Rectal smooth muscle tissue (tissue), 1 donor: ENCODE measurements around the gene PTCHD4.
"Not testable (repeated sequence)": the region's sequence is repeated elsewhere in the genome, so short reads cannot be mapped to it uniquely, and the experiment has no call there.

ENCODE experiments used
- H3K27ac ChIP-seq: one replicate; pipeline ENCODE4 v1.7.0; 2013; ENCODE audit warnings: low read depth, low read length, inconsistent platforms
- H3K27me3 ChIP-seq: one replicate; pipeline ENCODE4 v1.7.0; 2013; ENCODE audit warnings: low read length; ENCODE audit not compliant: control insufficient read depth, insufficient read depth
- H3K36me3 ChIP-seq: one replicate; pipeline ENCODE4 v1.7.0; 2013; ENCODE audit warnings: low read length; ENCODE audit not compliant: control insufficient read depth, insufficient read depth
- H3K4me1 ChIP-seq: one replicate; pipeline ENCODE4 v1.7.0; 2013; ENCODE audit warnings: low read length; ENCODE audit not compliant: control insufficient read depth, insufficient read depth
- H3K4me3 ChIP-seq: one replicate; pipeline ENCODE4 v1.7.0; 2013; ENCODE audit warnings: low read length
- H3K9ac ChIP-seq: one replicate; pipeline ENCODE4 v1.7.0; 2013; ENCODE audit warnings: low read length

PTCHD4 gene

DNA sequence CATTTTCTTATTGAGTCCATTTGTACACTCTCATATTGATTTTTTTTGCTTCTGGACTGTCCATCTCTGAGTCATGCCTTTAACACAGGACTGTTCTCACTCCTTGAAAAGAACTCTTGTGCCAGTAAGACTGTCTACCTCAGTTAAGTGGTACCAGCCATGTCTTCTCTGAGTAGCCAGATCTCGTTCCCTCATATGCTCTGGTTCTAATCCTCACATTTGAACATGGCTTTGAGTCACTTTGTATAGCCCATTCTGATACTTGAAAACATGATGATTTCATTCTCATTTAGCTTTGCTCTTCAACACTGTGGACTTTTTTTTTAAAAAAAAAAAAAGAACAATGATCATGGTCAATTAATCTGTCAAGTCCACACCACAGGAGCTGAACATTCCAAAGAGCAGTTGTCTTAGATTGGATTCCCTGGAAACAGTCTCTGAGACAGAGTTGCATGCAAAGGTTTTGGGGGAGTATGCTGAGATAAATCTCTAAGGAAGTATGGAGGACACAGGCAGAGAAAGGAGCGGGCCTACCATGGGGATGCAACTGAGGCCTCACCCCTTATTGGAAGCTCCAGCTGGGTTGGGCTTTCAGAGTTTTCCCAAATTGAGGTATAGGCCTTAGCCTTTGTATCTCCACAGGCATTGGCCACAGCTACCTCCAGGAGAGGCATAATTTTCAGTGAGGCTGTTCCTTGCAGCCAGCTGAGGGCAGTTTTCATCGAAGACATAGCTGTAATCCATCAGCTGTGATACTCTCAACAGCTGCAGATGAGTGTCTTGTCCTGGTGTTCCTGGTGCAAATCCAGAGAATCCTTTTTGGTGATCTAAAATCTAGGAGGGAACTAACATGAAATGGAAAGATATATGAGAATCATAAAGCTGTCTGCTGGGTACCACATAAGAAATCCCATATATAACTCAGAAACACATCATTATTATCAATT, 6.0 kb upstream of the PTCHD4 start:
- Histone ChIP-seq H3K27me3 (no peaks in the 10 kb centered on the region), H3K27ac (no peak overlapping the region), H3K36me3 (no peaks in the 10 kb centered on the region), H3K9ac (no peak overlapping the region), H3K4me3 (no peak overlapping the region), H3K4me1 (no peaks in the 10 kb centered on the region)

DNA sequence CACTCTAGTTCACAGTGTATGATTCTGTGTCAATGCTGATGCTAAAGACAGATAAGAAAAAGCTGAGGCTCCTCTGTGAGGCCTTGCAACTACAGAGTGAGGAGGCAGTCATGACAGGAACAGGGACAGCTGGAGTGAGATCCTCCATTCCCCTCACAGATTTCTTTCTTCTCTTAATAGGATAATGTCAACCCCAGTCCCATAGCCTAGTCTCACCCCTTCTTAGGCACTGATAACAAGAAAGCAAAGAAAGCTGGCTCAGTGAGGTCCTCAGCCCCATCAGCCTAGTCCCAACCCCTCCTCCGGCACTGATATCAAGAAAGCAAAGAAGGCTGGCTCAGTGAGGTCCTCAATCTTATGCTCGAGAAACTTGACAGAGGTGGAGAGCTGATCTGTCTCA, 2.1 kb upstream of the PTCHD4 start:
- no peak overlapping the region for H3K9ac ChIP-seq
- H3K27ac ChIP-seq: no peak overlapping the region
- H3K4me3 ChIP-seq: no peak overlapping the region
- H3K36me3 ChIP-seq: no peaks in the 10 kb centered on the region
- no peaks in the 10 kb centered on the region for H3K4me1 ChIP-seq
- no peaks in the 10 kb centered on the region for H3K27me3 ChIP-seq

DNA sequence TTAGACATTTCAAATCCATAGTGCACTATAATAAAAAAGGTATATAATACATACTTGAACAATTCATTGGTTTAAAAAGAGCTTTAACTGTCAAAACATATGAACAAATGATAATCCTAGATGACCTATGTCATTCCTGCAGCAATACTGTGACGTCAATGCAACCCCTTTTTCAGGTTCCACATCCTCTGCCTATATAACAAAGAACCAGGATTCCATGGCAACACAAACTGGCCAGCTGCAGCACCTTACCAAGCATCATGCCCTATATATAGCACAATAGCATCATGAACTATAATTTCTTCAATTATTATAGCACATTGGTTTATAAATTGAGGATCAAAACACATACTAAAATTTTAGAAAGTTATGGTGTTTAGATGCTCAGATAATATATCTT, 578 bp upstream of the PTCHD4 start:
- Histone ChIP-seq H3K27ac (no peak overlapping the region), H3K4me3 (no peak overlapping the region), H3K4me1 (no peaks in the 10 kb centered on the region), H3K27me3 (no peaks in the 10 kb centered on the region), H3K36me3 (no peaks in the 10 kb centered on the region), H3K9ac (no peak overlapping the region)

DNA sequence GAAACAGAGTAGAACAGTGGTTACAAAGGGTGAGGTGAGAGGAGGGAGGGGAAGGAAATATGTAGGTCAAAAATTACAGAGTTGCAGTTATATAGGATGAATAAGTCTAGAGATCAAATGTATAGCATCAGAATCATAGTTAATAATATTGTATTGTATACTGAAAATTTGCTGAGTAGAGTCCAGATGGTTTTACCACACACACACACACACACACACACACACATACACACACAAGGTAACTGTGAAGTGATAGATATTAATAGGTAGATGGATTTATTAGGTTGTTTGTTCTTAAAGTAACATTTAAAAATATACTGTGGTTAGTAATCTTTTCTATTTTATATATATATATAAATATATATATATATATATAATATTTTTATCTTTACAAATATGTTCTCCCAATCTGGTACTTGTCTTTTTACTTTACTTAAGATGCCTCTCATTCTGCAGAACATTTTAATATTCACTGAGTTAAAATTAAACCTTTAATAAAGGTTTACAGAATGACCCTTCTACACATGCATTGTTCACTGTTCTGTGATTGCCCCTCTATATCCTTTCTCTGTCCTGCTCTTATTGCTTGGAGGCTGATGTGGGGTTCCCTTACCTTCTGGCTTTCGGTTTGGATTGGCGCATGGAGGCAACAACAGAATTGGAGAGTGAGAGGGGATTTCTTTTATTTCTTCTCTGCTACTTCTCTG, 408 bp downstream of the PTCHD4 start:
- Histone ChIP-seq H3K27ac (no peak overlapping the region), H3K4me3 (no peak overlapping the region), H3K27me3 (no peaks in the 10 kb centered on the region), H3K9ac (no peak overlapping the region), H3K36me3 (no peaks in the 10 kb centered on the region), H3K4me1 (no peaks in the 10 kb centered on the region)

DNA sequence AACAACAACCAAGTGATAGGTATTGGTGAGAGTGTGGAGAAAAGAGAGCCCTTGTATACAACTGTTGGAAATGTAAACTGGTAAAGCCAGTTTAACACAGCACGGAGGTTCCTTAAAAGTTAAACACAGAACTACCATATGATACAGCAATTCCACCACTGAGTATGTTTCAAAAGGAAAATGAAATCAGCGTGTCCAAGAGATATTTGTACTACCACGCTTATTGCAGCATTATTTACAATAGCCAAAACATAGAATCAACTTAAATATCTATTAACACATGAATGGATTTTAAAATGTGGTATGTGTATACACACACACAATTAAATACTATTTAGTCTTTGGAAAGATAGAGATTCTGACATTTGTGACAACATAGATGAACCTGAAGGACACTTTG, 1.1 kb downstream of the PTCHD4 start:
- Histone ChIP-seq H3K4me1 (no peaks in the 10 kb centered on the region), H3K27ac (no peak overlapping the region), H3K27me3 (no peaks in the 10 kb centered on the region), H3K36me3 (no peaks in the 10 kb centered on the region), H3K4me3 (no peak overlapping the region), H3K9ac (no peak overlapping the region)

DNA sequence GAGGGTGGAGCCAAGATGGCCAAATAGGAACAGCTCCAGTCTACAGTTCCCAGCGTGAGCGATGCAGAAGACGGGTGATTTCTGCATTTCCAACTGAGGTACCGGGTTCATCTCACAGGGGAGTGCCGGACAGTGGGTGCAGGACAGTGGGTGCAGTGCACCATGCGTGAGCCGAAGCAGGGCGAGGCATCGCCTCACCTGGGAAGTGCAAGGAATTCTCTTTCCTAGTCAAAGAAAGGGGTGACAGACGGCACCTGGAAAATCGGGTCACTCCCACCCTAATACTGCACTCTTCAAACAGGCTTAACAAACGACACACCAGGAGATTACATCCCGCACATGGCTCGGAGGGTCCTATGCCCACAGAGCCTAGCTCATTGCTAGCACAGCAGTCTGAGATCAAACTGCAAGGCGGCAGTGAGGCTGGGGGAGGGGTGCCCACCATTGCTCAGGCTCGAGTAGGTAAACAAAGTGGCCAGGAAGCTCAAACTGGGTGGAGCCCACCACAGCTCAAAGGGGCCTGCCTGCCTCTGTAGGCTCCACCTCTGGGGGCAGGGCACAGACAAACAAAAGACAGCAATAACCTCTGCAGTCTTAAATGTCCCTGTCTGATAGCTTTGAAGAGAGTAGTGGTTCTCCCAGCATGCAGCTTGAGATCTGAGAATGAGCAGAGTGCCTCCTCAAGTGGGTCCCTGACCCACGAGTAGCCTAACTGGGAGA, 8.4 kb downstream of the PTCHD4 start:
- not testable (repeated sequence) for H3K4me1 ChIP-seq, H3K27me3 ChIP-seq, H3K9ac ChIP-seq, H3K4me3 ChIP-seq, H3K36me3 ChIP-seq, H3K27ac ChIP-seq

DNA sequence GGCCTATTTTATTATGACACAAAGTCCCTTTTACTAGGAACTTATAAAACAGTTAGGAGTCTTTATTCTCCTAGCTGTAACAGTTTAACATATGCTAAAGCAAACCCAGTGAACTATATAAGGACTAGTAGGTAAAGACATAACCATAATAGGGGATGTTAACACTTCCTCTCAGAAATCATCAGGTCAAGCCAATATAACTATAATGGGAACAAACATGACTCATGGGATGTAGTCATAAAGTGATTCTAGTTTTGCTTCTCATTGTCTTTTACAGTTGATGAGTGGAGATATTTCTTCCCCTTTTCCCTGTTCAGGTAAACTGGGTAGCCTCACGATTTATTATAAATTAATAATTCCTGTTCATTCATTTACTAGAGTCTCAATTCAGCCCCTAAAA, 9.7 kb downstream of the PTCHD4 start:
- H3K27ac ChIP-seq: no peak overlapping the region
- H3K27me3 ChIP-seq: no peaks in the 10 kb centered on the region
- H3K36me3 ChIP-seq: no peaks in the 10 kb centered on the region
- H3K4me3 ChIP-seq: no peak overlapping the region
- H3K4me1 ChIP-seq: no peaks in the 10 kb centered on the region
- no peak overlapping the region for H3K9ac ChIP-seq

DNA sequence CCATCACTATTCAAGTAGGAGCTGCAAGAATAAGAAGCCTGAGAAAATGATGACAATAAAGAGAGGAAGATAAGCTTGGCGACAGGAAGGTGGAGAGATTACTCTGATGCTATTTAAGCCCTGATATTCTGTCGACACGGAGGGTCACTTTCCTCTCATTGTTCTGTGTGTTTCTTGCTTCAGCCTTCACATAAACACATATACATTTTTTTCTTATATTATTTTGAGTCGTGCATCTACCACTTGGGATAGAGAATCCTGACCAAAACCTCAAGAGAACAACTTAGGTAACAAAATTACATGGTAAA, 10.5 kb downstream of the PTCHD4 start:
- Histone ChIP-seq H3K27ac (no peak overlapping the region), H3K4me3 (no peak overlapping the region), H3K27me3 (no peaks in the 10 kb centered on the region), H3K36me3 (no peaks in the 10 kb centered on the region), H3K4me1 (no peaks in the 10 kb centered on the region), H3K9ac (no peak overlapping the region)

DNA sequence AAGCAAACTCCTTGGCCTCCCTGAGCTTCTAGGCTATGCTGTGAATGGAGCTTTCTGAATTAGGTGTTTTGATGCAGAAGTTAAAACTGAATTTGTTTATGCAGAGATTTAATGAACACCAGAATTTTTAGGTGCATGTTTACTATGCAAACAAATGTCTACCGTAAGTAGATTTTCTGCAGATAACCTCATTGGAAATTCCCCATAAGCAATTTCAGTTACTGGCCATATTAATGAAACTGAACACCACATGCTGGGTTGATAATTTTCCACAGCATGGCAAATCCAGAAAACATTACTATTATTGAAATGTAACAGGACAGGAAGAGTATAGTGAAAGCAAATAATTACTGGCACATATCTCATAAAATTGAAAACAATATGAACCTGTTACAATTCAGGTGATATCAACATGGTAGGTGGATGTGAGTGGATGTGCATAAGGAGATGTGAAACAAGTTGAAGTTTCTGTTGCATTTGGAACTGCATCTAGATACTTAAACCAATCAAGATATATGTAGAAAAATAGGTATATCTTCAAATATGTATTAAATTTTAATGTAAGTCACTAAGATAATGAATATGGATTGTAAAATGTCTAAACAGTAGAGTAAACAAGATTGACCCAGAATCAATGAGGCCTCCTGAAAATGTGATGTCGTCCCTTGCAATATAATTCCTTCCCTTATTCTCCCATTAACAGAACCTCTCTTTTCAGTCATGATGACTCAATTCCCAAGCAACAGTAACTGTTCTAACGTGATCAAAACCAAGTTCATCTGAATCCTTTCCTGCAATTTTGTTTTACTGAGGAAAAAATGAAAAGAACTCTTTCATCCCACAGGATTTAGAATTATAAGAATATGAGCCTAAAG, 11.0 kb downstream of the PTCHD4 start:
- Histone ChIP-seq H3K4me1 (no peaks in the 10 kb centered on the region), H3K27me3 (no peaks in the 10 kb centered on the region), H3K4me3 (no peak overlapping the region), H3K9ac (no peak overlapping the region), H3K27ac (no peak overlapping the region), H3K36me3 (no peaks in the 10 kb centered on the region)

DNA sequence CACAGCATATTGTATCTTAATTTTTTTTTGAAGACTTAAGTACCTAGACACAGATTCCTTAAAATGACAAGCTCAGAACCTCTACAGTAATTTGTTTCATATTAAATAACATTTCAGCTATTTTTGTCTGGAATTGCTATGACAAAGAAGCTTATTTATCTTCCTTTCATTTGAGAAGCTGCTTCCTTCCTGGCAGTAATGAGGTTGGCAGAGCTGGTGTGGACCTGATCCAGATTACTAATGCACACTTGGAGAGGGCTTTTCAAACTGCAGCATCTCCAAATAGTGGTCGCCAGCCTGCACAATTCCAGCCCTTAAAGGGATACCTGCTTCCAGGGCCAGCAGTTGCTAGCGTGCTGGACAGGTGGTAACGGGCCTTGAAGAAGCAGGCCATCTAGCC, 12.1 kb downstream of the PTCHD4 start:
- no peaks in the 10 kb centered on the region for H3K4me1 ChIP-seq
- H3K36me3 ChIP-seq: no peaks in the 10 kb centered on the region
- H3K4me3 ChIP-seq: no peak overlapping the region
- no peak overlapping the region for H3K9ac ChIP-seq
- H3K27me3 ChIP-seq: no peaks in the 10 kb centered on the region
- H3K27ac ChIP-seq: no peak overlapping the region

DNA sequence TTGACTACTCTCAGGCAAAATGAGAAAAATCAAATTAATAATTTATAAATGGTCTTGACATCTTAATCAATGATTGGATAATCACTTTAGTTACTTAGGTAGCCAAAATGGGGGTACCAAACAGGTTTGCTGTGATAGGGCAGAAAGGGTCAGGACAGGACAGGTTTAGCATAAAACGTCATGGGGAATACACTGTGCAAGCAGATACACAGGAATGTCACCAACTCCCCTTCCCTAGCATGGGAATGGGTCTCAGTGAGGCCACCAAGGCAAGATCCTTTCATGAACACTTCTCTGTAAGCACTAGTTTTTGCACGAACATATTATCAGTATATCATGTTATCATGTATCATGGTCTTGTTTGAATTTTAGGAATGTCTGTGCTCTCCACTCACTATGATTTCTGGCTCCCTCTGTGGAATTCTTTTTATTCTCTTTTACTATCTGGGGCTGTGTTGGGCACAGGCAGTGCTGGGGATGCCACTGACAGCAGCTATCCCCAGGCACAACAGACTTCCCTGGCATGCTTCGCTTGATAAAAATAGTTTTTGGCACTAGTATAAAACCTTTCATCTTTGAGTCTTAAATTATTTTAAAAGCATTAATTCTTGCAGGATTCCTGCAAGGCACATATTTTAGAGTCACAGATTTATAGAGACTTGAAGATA, 18.3 kb downstream of the PTCHD4 start:
- Histone ChIP-seq H3K4me1 (no peaks in the 10 kb centered on the region), H3K27me3 (no peaks in the 10 kb centered on the region), H3K9ac (no peak overlapping the region), H3K4me3 (no peak overlapping the region), H3K27ac (no peak overlapping the region), H3K36me3 (no peaks in the 10 kb centered on the region)
